ENCODE measurements around the gene MBNL1.

Gene MBNL1

DNA sequence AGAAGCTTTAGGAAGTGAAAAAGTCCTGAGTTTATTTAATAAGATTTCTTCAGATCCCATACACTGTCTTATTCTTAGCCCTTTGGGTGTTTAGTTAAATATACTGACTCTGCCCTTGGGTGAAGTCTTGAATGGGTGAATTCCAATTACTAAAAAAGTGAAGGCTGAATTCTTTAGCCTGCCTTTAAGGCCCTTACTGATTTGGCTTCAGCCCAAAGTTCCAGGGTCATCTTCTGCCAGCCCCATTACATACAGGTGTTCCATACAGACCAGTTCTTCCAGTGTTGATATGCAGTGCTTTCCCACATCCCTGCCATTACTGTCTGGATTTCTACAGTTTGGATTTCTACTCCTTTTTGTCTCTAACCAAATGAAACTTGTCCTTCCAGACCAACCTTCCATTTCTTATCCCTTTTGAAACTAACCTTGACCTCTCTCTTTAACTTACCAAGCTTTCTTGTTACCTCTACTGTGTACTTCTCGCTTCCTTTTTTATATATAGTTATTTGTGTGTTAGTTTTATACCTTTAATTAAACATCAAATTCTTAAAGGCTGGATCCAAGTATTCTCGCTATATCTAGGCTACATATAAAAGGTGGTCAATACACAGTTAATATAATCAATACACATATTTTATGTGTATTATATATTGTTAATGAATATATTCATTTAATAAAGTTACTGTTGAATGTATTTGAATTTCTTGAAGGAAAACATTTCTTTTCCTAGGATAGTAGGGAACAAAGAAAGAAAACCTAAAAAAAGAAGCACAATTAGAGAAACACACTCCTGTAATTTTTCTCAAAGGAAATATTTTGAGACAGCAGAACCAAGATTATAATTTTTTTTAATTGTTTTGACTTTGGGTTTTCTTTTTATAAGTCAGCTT, 15.0 kb downstream of the MBNL1 start:
- TF ChIP-seq, protein P1, sequence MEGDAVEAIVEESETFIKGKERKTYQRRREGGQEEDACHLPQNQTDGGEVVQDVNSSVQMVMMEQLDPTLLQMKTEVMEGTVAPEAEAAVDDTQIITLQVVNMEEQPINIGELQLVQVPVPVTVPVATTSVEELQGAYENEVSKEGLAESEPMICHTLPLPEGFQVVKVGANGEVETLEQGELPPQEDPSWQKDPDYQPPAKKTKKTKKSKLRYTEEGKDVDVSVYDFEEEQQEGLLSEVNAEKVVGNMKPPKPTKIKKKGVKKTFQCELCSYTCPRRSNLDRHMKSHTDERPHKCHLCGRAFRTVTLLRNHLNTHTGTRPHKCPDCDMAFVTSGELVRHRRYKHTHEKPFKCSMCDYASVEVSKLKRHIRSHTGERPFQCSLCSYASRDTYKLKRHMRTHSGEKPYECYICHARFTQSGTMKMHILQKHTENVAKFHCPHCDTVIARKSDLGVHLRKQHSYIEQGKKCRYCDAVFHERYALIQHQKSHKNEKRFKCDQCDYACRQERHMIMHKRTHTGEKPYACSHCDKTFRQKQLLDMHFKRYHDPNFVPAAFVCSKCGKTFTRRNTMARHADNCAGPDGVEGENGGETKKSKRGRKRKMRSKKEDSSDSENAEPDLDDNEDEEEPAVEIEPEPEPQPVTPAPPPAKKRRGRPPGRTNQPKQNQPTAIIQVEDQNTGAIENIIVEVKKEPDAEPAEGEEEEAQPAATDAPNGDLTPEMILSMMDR (IDR thresholded peaks at IDR 0.05; ENCODE audit: low read depth, low read length) = no peak
- no peak for DNase-seq (ENCODE audit: extremely low read depth, low read depth)

DNA sequence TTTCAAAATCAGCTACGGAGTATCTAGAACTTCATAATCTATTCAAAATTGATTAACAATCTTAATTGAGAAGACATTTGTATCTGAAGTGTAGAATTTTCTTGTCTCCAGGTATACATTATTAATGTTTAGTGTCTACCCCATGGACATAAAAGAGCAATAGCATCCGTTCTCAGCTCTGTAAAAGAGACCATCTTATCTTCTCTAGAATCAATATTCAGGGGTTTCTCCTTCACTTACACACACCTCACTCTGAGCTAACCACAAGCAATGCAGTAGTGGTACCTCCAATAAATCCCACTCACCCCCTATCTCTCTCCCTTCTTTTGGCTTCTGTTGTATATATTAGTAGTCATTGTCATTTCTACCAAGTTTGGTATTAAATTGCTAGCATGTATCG, 16.2 kb downstream of the MBNL1 start:
- no peak for DNase-seq (ENCODE audit: extremely low read depth, low read depth)

DNA sequence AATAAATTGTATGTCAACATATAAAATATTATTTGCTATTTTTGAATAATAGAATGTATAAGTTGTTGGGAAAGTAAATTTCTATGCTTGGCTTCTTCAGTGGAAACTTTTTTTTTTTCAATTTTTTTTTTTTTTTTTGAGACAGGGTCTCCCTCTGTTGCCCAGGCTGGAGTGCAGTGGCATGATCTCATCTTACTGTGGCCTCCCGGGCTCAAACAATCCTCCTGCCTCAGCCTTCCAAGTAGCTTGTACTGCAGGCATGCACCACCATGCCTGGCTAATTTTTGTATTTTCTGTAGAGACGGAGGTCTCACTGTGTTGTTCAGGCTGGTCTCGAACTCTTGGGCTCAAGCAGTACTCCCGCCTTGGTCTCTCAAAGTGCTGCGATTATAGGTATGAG, 16.8 kb downstream of the MBNL1 start:
- no peak for DNase-seq (ENCODE audit: extremely low read depth, low read depth)
- TF ChIP-seq, protein P1 (IDR thresholded peaks at IDR 0.05; ENCODE audit: low read depth, low read length) = no peak

More for the DNA sequence above, 16.2 kb downstream of the MBNL1 start:
- TF ChIP-seq, protein P1 (IDR thresholded peaks at IDR 0.05; ENCODE audit: low read depth, low read length) = no peak

DNA sequence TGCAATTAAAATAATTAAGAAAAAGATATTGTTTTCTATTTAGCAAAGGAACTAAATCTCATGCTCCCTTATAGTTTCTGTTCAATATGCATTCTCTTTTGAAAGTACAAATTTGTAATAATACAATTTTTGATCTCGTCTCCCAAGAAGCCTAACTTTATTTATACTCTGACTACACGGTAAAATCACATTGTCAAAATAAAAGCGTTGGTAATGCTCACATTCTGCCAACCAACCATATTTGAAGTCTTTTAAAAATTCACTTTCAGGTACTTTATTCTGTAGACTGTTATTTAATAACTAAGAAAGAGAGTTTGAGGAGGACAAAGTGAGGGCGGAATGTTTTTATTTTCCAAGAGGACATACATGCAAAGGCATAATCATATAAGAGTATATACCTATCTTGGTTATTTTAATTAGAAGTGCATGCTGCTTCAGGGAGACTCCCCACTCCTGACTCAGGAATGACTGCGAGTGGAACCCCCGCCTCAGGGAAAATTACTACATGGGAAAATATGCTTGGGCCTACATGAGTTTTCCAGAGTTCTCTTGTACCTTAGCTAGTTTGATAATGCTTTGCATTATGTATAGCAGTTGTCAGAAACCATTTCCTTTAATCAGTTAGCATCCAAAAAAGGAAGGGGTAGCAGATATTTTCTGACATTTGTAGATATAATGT, 19.3 kb downstream of the MBNL1 start:
- TF ChIP-seq, protein P1 (IDR thresholded peaks at IDR 0.05; ENCODE audit: low read depth, low read length) = no peak
- DNase-seq (ENCODE audit: extremely low read depth, low read depth) = no peak

DNA sequence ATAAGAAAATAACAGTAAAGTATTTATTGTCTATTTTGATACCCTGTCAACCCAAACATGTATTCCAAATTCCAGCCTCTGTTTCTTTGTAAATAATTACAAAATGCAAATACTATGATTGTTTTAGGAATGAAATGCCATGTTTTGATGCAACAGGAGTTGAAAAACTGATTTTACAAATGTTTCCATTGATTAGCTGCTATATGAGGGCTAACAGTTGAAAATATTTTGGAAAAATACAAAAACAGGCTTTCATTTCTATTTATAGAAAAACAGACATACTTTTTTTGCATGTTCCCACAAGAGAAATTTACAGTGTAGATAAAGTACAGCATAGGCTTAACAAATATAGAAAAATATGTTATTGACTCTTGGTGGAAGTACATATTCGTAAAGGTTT, 20.0 kb downstream of the MBNL1 start:
- DNase-seq (ENCODE audit: extremely low read depth, low read depth) = no peak
- TF ChIP-seq, protein P1 (IDR thresholded peaks at IDR 0.05; ENCODE audit: low read depth, low read length) = no peak

DNA sequence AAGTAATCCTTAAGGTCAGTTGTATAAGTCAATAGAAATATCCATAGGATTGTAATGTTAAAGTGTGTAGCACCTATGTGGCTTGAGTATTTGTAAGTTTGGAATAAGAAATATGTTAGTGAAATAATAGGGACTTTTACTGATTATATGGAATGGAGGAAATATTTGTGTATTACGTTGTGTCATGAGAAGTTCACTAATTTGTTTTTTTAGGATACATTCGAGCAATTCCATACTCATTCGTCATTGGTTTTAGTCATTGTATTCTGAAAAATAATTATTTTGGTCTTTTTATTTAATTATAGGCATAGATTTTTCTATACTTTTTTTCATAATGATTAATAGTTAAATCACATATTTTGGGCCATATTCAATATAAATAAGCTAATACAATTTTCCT, 21.0 kb downstream of the MBNL1 start:
- DNase-seq (ENCODE audit: extremely low read depth, low read depth) = no peak
- TF ChIP-seq, protein P1 (IDR thresholded peaks at IDR 0.05; ENCODE audit: low read depth, low read length) = no peak

DNA sequence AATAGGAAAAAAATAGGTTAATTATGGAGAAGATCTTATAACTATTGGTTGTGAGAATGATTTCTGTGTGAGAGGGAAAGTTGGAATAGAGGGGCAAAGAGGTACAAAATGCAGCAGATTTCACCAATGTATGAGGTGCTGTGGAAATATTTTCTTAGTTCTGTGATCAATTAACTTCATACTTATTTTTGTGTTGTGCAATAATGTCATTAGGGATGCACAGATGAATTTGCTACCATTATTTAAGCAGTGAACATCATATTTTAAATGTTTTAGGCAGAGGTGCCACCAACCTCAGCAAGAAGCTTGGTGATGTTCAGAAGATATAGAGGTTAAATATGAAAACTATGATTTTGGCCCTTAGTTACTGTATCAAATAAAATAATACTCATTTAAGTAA, 21.6 kb downstream of the MBNL1 start:
- TF ChIP-seq, protein P1 (IDR thresholded peaks at IDR 0.05; ENCODE audit: low read depth, low read length) = no peak

More for the DNA sequence above, 21.6 kb downstream of the MBNL1 start:
- no peak for DNase-seq (ENCODE audit: extremely low read depth, low read depth)

All from AG09319 (cell line).